ENCODE data around the gene GCAT.

The GCAT gene

DNA sequence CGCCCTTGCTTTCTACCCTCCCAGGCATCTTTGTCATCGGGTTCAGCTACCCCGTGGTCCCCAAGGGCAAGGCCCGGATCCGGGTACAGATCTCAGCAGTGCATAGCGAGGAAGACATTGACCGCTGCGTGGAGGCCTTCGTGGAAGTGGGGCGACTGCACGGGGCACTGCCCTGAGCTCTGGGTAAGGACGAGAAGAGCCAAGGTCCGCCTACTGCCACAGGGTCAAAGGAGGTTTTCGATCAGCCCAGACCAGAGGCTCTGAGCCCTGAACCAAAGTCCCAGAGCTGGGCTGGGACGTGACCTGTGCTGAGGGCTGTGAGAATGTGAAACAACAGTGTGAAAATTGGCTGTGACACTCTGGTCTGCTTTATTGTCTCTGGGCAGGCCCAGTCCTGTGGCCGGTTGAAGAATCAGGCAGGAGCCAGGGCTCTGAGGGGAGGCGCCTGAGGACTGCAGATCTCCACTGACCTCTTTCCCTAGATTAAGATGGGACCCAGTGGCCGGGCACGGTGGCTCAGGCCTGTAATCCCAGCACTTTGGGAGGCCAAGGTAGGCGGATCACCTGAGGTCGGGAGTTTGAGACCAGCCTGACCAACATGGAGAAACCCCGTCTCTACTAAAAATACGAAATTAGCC lies 8.9 kb downstream of the GCAT start:
- in situ Hi-C loops (cut with MboI; ENCODE audit: low pct_unique_long_range_greater_than_20kb, low sequenced_read_pairs, unreplicated experiment): no loop called here
- no peak for DNase-seq (ENCODE audit: low spot score)
- TF ChIP-seq, protein P1, sequence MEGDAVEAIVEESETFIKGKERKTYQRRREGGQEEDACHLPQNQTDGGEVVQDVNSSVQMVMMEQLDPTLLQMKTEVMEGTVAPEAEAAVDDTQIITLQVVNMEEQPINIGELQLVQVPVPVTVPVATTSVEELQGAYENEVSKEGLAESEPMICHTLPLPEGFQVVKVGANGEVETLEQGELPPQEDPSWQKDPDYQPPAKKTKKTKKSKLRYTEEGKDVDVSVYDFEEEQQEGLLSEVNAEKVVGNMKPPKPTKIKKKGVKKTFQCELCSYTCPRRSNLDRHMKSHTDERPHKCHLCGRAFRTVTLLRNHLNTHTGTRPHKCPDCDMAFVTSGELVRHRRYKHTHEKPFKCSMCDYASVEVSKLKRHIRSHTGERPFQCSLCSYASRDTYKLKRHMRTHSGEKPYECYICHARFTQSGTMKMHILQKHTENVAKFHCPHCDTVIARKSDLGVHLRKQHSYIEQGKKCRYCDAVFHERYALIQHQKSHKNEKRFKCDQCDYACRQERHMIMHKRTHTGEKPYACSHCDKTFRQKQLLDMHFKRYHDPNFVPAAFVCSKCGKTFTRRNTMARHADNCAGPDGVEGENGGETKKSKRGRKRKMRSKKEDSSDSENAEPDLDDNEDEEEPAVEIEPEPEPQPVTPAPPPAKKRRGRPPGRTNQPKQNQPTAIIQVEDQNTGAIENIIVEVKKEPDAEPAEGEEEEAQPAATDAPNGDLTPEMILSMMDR (IDR thresholded peaks at IDR 0.05; ENCODE audit: extremely low read depth, insufficient read depth, missing control alignments): no peak

DNA sequence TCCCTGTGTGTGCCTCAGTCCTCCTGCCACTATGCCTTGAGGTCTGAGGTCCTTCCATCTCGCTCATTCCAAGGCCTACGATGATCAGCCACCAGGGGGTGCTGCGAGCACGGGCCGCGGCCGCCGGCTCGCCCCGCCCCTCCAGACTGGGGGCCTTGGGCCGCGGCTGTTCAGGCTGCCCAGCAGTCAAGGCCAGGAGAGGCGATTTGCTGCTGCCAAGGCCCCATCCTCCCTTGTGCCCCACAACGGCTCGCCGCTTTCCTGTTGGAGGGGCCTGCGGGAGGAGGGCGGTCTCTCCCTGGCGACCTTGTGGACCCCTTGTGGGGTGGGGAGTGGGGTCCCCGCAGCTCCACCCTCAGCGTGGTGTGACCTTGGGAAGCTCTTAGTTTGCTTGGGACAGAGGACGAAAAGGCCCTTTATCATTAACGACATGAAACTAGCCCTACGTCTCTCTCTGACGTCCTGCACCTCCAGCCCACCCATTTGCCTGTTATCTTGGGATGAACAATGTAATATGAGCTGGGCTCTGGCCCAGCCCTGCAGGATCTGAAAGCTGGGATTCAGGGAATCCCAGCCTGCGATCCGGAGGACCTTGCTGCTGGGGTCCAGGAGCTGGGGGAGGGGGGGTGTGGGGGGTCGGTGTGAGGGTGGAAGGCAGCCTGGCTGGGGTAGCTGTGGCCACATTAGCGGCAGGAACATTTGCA lies 10.1 kb downstream of the GCAT start:
- in situ Hi-C loops (cut with MboI; ENCODE audit: low pct_unique_long_range_greater_than_20kb, low sequenced_read_pairs, unreplicated experiment): no loop called here
- TF ChIP-seq, protein P1 (IDR thresholded peaks at IDR 0.05; ENCODE audit: extremely low read depth, insufficient read depth, missing control alignments): peak; percentile 96
- peak; percentile 95 for DNase-seq (ENCODE audit: low spot score)

DNA sequence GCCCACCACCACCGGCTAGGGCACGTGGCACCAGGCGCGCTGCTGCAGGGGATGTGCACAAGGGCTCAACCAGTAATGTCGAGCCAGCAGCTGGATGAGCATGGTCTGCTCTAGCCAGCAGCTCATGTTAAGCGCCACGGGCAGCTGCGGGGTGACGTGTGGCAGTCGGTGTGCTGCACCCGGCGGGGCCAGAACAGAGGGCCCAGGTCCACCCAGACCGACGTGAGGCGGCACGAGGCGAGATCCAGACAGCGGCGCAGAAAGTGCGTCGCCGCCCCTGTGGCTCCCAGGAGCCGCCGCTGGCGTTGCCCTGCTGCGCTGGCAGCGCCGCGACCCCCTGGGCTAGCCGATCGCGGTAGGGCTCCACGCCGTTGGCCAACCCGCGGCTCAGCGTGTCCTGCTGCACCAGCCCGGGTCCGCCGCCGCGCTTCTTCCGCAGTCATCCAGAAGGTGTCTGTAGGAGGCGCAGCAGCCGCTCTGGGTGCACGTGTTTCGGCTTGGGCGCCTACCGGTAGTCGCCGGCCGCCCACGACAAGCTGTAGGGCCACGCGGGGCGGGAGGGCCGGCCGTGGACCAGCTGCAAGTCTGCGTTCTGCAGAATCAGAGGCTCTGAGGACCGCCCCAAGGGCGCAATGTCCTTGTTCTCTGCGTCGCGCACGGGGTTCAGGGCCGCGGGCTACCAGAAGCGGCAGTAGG lies 10.8 kb downstream of the GCAT start:
- in situ Hi-C loops (cut with MboI; ENCODE audit: low pct_unique_long_range_greater_than_20kb, low sequenced_read_pairs, unreplicated experiment): no loop called here
- TF ChIP-seq, protein P1 (IDR thresholded peaks at IDR 0.05; ENCODE audit: extremely low read depth, insufficient read depth, missing control alignments): peak; percentile 67
- peak; percentile 90 for DNase-seq (ENCODE audit: low spot score)

DNA sequence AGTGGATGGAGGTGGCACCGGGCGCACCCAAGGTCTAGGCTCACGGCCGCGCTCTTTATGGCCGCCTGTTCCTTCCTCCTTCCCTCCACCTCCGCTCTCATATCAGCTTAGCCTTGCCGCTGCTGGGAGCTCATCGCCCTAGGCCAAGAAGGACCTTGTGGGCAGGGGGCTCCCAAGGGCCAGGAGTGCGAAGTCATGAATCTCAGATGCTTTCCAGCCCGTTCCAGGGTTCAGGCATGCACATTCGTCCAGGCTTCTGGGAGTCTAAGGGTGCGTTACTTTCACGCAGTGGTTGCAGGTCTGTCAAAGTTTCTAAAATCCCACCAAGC lies 11.3 kb downstream of the GCAT start:
- in situ Hi-C loops (cut with MboI; ENCODE audit: low pct_unique_long_range_greater_than_20kb, low sequenced_read_pairs, unreplicated experiment): no loop called here
- no peak for DNase-seq (ENCODE audit: low spot score)
- TF ChIP-seq, protein P1 (IDR thresholded peaks at IDR 0.05; ENCODE audit: extremely low read depth, insufficient read depth, missing control alignments): no peak

DNA sequence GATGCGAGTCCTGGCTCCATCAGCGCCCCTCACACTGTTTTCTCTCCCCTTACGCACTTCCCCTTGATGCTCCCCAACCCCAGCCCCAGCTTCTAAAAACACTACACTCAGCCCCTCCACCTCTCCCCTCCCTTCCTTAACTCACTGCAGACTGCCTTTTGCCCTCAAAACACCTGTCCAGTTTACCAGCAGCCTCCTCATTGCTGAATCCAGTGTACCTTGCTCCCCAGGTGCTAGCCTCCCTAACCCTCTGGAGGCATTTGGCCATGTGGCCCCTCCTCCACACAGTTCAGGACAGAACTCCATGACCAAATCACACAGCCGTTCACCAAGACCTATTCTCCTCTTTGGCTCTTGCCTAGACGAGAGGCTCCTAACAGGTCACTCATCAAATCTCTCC lies 12.6 kb downstream of the GCAT start:
- DNase-seq (ENCODE audit: low spot score): no peak
- TF ChIP-seq, protein P1 (IDR thresholded peaks at IDR 0.05; ENCODE audit: extremely low read depth, insufficient read depth, missing control alignments): no peak
- in situ Hi-C loops (cut with MboI; ENCODE audit: low pct_unique_long_range_greater_than_20kb, low sequenced_read_pairs, unreplicated experiment): no loop called here

DNA sequence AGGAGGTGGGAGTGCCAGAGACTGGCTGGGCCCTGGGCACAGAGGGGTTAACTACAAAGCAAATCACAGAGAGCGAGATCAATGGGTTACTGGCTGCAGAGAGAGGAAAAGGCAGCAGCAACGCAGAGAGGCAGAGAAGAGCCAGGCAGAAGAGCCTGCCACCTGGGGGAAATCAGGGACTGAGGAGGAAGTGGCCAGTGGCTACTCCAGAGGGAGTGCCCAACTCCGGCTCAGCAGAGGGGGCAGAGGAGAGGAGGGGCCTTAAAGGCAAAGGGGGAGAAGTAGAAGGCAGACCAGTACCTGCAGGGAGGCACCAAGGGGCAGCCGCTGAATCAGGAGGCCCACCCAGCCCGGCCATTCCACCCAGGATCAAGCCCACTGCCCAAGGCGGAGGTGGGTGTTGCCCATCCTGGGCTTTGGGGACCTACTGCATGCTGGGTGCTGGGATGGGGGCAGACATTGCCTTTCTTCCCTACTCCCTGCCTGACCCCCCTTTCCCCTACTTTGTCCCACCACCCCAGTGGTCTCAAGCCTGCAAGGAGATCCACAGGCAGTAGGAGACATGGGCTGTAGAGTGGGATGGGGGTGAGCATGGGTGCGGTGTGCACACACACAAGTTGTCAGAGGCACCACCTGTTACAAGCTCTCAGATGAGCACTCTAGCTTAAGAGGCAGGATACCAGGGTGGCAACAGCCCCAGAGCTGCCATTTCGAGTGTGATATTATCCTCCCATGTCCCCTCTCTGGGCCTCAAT lies 14.5 kb downstream of the GCAT start:
- no peak for DNase-seq (ENCODE audit: low spot score)
- in situ Hi-C loops (cut with MboI; ENCODE audit: low pct_unique_long_range_greater_than_20kb, low sequenced_read_pairs, unreplicated experiment): no loop called here
- TF ChIP-seq, protein P1 (IDR thresholded peaks at IDR 0.05; ENCODE audit: extremely low read depth, insufficient read depth, missing control alignments): no peak
